Astrocyte (in vitro differentiated cells and primary cell): ENCODE measurements around the gene PPP1R14D. TPM values are rescaled to one million over a fixed set of nuclear protein-coding genes. Genes with fewer than 3 reads are reported as not detected.

Experiments
- DNase-seq: peaks from one replicate; pipeline ENCODE4 v3.0.0-alpha.2; 2010; ENCODE audit warnings: low read depth
- FAIRE-seq: peaks from 2 replicates; lab custom pipeline; 2011; peaks lifted over from hg19 to GRCh38; lab: Jason Lieb, UNC
- H2AFZ ChIP-seq: 2 replicates; pipeline ENCODE4 v1.6.0; 2012; ENCODE audit warnings: low read depth, low read length, inconsistent platforms
- H3K27ac ChIP-seq: 2 replicates; pipeline ENCODE4 v1.5.1; 2011; ENCODE audit warnings: low read depth, low read length, inconsistent platforms
- H3K27me3 ChIP-seq: 2 replicates; pipeline ENCODE4 v1.6.0; 2011; ENCODE audit warnings: low read length, inconsistent platforms; ENCODE audit not compliant: insufficient read depth
- H3K36me3 ChIP-seq: 2 replicates; pipeline ENCODE4 v1.5.1; 2011; ENCODE audit warnings: low read length, inconsistent platforms; ENCODE audit not compliant: insufficient read depth
- H3K4me1 ChIP-seq: 2 replicates; pipeline ENCODE4 v1.5.1; 2011; ENCODE audit warnings: low read length, inconsistent platforms; ENCODE audit not compliant: insufficient read depth
- H3K4me2 ChIP-seq: 2 replicates; pipeline ENCODE4 v1.6.0; 2012; ENCODE audit warnings: low read length, inconsistent platforms
- H3K4me3 ChIP-seq: 2 replicates; pipeline ENCODE4 v1.5.1; 2011; ENCODE audit warnings: low read depth, mild to moderate bottlenecking, low read length, inconsistent platforms; ENCODE audit not compliant: insufficient read depth
- H3K79me2 ChIP-seq: 2 replicates; pipeline ENCODE4 v1.6.0; 2012; ENCODE audit warnings: mild to moderate bottlenecking, low read length, inconsistent platforms; ENCODE audit not compliant: insufficient read depth
- H3K9ac ChIP-seq: 2 replicates; pipeline ENCODE4 v1.6.0; 2012; ENCODE audit warnings: mild to moderate bottlenecking, low read length, inconsistent platforms
- H3K9me3 ChIP-seq: 2 replicates; pipeline ENCODE4 v1.5.1; 2012; ENCODE audit warnings: low read depth, mild to moderate bottlenecking, low read length, inconsistent platforms; ENCODE audit not compliant: insufficient read depth
- H4K20me1 ChIP-seq: 2 replicates; pipeline ENCODE4 v1.6.0; 2012; ENCODE audit warnings: low read length, inconsistent platforms; ENCODE audit not compliant: insufficient read depth
- H3K27ac Mint-ChIP-seq: one replicate; pipeline ENCODE4 v1.8.0; 2021; ENCODE audit warnings: mild to moderate bottlenecking, mixed read lengths; ENCODE audit not compliant: unreplicated experiment
- H3K27me3 Mint-ChIP-seq: one replicate; pipeline ENCODE4 v1.8.0; 2021; ENCODE audit warnings: low read depth, mixed read lengths; ENCODE audit not compliant: unreplicated experiment
- H3K36me3 Mint-ChIP-seq: one replicate; pipeline ENCODE4 v1.8.0; 2021; ENCODE audit warnings: low read depth, mixed read lengths; ENCODE audit not compliant: unreplicated experiment
- H3K4me1 Mint-ChIP-seq: one replicate; pipeline ENCODE4 v1.8.0; 2021; ENCODE audit warnings: low read depth, mixed read lengths; ENCODE audit not compliant: unreplicated experiment
- H3K4me3 Mint-ChIP-seq: one replicate; pipeline ENCODE4 v1.8.0; 2021; ENCODE audit warnings: mild to moderate bottlenecking, moderate library complexity, mixed read lengths; ENCODE audit not compliant: unreplicated experiment
- H3K9me3 Mint-ChIP-seq: one replicate; pipeline ENCODE4 v1.8.0; 2021; ENCODE audit warnings: mild to moderate bottlenecking, mixed read lengths; ENCODE audit not compliant: unreplicated experiment
- CTCF ChIP-seq: IDR thresholded peaks from 2 replicates; pipeline ENCODE4 v1.5.1; 2011; ENCODE audit warnings: low read depth, mild to moderate bottlenecking, inconsistent platforms, low read length, moderate library complexity; ENCODE audit not compliant: insufficient read depth
- EZH2 ChIP-seq: IDR thresholded peaks from 2 replicates; pipeline ENCODE4 v1.6.1; 2012; ENCODE audit warnings: mild to moderate bottlenecking, low read length, inconsistent platforms; ENCODE audit not compliant: insufficient read depth
- total RNA-seq: library from RNA; stranded (reverse); gene quantifications from 2 replicates; pipeline ENCODE4 v1.2.1, GENCODE V29; 2021

The PPP1R14D gene
- total RNA-seq, 1 donor from 2014 or later = not detected

- Mint-ChIP-seq H3K27ac (peak overlapping the region; percentile 55), H3K27me3 (no peaks in the 10 kb centered on the region), H3K36me3 (peaks cover 8% of the 10 kb centered on the region), H3K9me3 (no peaks in the 10 kb centered on the region), H3K4me1 (peaks cover 6% of the 10 kb centered on the region), H3K4me3 (no peak overlapping the region)
- peaks cover 48% of the 10 kb centered on the region for H4K20me1 ChIP-seq
- peaks cover 6% of the 10 kb centered on the region for H3K36me3 ChIP-seq
- no peak for TF ChIP-seq CTCF
- TF ChIP-seq EZH2 = no peak
- H3K27me3 ChIP-seq = no peaks in the 10 kb centered on the region
- H3K9ac ChIP-seq = peak overlapping the region; percentile 31
- no peak for FAIRE-seq
- H3K4me2 ChIP-seq = peak overlapping the region; percentile 60
- H3K4me1 ChIP-seq = peaks cover 23% of the 10 kb centered on the region
- DNase-seq = peak; percentile 91
- H3K27ac ChIP-seq = peak overlapping the region; percentile 36
- no peak overlapping the region for H2AFZ ChIP-seq
- H3K9me3 ChIP-seq = no peaks in the 10 kb centered on the region
- no peak overlapping the region for H3K4me3 ChIP-seq
- peaks cover 40% of the 10 kb centered on the region for H3K79me2 ChIP-seq
These were observed 41.1 kb downstream of the PPP1R14D start for GRCh38 chr15:40787344-40787841.

GRCh38 chr15:40785814-40786213, 42.7 kb downstream of the PPP1R14D start:
- no peak overlapping the region for H3K27ac Mint-ChIP-seq

More at GRCh38 chr15:40785814-40786213, 42.7 kb downstream of the PPP1R14D start:
- peaks cover 2% of the 10 kb centered on the region for H3K36me3 Mint-ChIP-seq
- peaks cover 6% of the 10 kb centered on the region for H3K4me1 Mint-ChIP-seq
- Histone ChIP-seq H3K4me1 (peaks cover 22% of the 10 kb centered on the region), H3K9ac (no peak overlapping the region), H3K4me3 (no peak overlapping the region), H3K27me3 (no peaks in the 10 kb centered on the region), H3K4me2 (no peak overlapping the region), H2AFZ (no peak overlapping the region), H3K36me3 (peaks cover 4% of the 10 kb centered on the region), H3K27ac (no peak overlapping the region), H3K9me3 (no peaks in the 10 kb centered on the region), H4K20me1 (peaks cover 51% of the 10 kb centered on the region), H3K79me2 (peaks cover 35% of the 10 kb centered on the region)
- no peak overlapping the region for H3K4me3 Mint-ChIP-seq
- no peak for FAIRE-seq
- H3K9me3 Mint-ChIP-seq = no peaks in the 10 kb centered on the region
- TF ChIP-seq CTCF = no peak
- TF ChIP-seq EZH2 = no peak
- no peak for DNase-seq
- H3K27me3 Mint-ChIP-seq = no peaks in the 10 kb centered on the region
